ENCODE results near the gene CEP70.

Gene CEP70

DNA sequence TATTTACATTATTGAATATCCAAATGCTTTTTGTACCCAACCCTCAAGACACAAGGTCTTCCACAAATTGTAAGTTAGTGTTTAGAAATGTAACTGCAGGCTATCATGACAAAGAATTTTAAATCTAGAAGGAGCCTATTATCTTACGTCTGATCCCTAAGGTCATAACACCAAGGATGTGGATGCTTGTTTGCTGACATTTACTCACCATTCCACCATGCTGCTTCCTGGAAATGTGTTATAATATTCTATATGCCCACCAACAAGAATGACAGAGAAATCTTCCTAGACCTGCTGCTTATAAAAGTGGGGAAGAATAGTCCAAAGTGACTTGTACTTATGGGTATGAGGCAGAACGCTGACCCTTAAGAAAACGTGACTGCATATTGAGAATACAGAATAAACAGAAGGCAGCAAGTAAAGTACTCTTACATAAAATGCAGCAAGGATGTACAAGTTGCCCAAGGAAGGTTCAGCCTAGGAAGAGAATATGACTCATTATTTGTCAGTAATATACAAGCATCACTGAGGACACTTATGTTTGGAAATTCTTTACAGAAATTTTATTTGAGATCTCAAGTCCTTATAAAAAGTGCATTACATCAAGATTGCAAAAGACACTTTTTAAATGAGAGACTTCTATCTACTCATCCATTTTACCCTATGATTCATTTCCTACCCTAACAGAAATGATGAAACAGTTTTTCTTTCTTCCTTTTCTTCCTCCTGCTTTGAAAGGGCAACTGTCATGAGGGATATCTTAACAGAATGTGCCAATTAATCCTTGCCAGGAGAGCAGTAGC lies 100.1 kb downstream of the CEP70 start:
- TF ChIP-seq NFIC (IDR thresholded peaks at IDR 0.05) (no peak), FOXM1 (IDR thresholded peaks at IDR 0.05; ENCODE audit: borderline replicate concordance, low read depth) (no peak), RAD21 (IDR thresholded peaks at IDR 0.05; ENCODE audit: low read depth) (no peak), CEBPB (IDR thresholded peaks at IDR 0.05) (no peak)

GRCh38 chr3:138492980-138493675 lies 100.9 kb downstream of the CEP70 start:
- TF ChIP-seq YY1 (IDR thresholded peaks at IDR 0.05; ENCODE audit: low read depth) (no peak), ZBTB7A (IDR thresholded peaks at IDR 0.05; ENCODE audit: low read depth) (no peak), NFIC (IDR thresholded peaks at IDR 0.05) (no peak), RAD21 (IDR thresholded peaks at IDR 0.05; ENCODE audit: low read depth) (no peak), TEAD4 (IDR thresholded peaks at IDR 0.05) (no peak), EP300 (IDR thresholded peaks at IDR 0.05; ENCODE audit: borderline replicate concordance) (no peak), TAF1 (IDR thresholded peaks at IDR 0.05; ENCODE audit: low read depth) (no peak)
- TF ChIP-seq, protein P1, sequence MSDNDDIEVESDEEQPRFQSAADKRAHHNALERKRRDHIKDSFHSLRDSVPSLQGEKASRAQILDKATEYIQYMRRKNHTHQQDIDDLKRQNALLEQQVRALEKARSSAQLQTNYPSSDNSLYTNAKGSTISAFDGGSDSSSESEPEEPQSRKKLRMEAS (IDR thresholded peaks at IDR 0.05): no peak
- TF ChIP-seq, protein P2, sequence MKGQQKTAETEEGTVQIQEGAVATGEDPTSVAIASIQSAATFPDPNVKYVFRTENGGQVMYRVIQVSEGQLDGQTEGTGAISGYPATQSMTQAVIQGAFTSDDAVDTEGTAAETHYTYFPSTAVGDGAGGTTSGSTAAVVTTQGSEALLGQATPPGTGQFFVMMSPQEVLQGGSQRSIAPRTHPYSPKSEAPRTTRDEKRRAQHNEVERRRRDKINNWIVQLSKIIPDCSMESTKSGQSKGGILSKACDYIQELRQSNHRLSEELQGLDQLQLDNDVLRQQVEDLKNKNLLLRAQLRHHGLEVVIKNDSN (IDR thresholded peaks at IDR 0.05): no peak
- TF ChIP-seq, protein P3, sequence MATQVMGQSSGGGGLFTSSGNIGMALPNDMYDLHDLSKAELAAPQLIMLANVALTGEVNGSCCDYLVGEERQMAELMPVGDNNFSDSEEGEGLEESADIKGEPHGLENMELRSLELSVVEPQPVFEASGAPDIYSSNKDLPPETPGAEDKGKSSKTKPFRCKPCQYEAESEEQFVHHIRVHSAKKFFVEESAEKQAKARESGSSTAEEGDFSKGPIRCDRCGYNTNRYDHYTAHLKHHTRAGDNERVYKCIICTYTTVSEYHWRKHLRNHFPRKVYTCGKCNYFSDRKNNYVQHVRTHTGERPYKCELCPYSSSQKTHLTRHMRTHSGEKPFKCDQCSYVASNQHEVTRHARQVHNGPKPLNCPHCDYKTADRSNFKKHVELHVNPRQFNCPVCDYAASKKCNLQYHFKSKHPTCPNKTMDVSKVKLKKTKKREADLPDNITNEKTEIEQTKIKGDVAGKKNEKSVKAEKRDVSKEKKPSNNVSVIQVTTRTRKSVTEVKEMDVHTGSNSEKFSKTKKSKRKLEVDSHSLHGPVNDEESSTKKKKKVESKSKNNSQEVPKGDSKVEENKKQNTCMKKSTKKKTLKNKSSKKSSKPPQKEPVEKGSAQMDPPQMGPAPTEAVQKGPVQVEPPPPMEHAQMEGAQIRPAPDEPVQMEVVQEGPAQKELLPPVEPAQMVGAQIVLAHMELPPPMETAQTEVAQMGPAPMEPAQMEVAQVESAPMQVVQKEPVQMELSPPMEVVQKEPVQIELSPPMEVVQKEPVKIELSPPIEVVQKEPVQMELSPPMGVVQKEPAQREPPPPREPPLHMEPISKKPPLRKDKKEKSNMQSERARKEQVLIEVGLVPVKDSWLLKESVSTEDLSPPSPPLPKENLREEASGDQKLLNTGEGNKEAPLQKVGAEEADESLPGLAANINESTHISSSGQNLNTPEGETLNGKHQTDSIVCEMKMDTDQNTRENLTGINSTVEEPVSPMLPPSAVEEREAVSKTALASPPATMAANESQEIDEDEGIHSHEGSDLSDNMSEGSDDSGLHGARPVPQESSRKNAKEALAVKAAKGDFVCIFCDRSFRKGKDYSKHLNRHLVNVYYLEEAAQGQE (IDR thresholded peaks at IDR 0.05; ENCODE audit: low read depth): no peak

DNA sequence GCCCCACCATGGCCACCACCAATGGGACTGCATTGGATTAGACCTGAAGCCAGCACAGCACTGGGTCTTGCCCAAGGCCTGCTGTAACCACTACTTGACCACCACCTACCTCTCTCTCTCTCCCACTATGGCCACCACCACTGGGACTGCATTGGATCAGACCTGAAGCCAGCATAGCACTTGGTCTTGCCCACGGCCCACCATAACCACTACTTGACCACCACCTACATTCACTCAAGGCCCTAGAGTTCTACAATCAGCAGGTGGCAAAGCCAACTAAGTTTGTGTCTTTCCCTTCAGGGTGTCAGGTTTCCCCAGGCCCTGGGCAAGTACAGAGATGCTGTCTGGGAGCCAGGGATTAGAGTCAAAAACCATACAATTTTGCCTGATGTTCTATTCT lies 102.1 kb downstream of the CEP70 start:
- TF ChIP-seq, protein P2 (IDR thresholded peaks at IDR 0.05): no peak
- TF ChIP-seq ZBTB7A (IDR thresholded peaks at IDR 0.05; ENCODE audit: low read depth) (no peak), TEAD4 (IDR thresholded peaks at IDR 0.05) (no peak), TCF12 (IDR thresholded peaks at IDR 0.05; ENCODE audit: low read depth) (no peak), CEBPB (IDR thresholded peaks at IDR 0.05) (no peak), EGR1 (IDR thresholded peaks at IDR 0.05) (no peak)
- TF ChIP-seq, protein P1 (IDR thresholded peaks at IDR 0.05): no peak

GRCh38 chr3:138479438-138479863 lies 114.6 kb downstream of the CEP70 start:
- TF ChIP-seq EP300 (IDR thresholded peaks at IDR 0.05; ENCODE audit: borderline replicate concordance) (no peak), NFIC (IDR thresholded peaks at IDR 0.05) (no peak), RAD21 (IDR thresholded peaks at IDR 0.05; ENCODE audit: low read depth) (peak; percentile 73), CEBPB (IDR thresholded peaks at IDR 0.05) (no peak)

DNA sequence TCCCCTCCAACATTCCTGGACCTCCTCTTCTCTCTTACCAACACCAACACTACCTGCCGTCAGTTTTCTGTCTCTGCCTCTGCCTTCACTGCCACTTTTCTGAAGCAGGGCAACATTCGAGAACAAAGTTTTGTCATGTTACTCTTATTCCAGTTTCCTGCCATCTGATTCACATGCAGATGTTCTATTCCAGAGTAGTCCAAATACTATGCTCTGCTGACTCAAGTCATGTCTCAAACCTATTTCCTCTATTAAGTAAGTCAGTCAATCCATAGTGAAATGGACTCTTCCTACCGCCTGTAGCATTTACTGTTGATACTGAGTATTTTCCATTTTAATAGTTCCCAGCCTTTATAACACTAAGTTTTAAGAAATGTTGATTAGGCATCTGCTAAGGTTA lies 116.3 kb downstream of the CEP70 start:
- no peak for TF ChIP-seq YY1 (IDR thresholded peaks at IDR 0.05; ENCODE audit: low read depth)
- TF ChIP-seq, protein P3 (IDR thresholded peaks at IDR 0.05; ENCODE audit: low read depth): no peak
- TF ChIP-seq, protein P2 (IDR thresholded peaks at IDR 0.05): no peak
- no peak for TF ChIP-seq CEBPB (IDR thresholded peaks at IDR 0.05)
- TF ChIP-seq TEAD4 (IDR thresholded peaks at IDR 0.05): no peak
- TF ChIP-seq EP300 (IDR thresholded peaks at IDR 0.05; ENCODE audit: borderline replicate concordance): no peak
- TF ChIP-seq, protein P1 (IDR thresholded peaks at IDR 0.05): no peak
- TF ChIP-seq NFIC (IDR thresholded peaks at IDR 0.05): no peak
- TF ChIP-seq TCF12 (IDR thresholded peaks at IDR 0.05; ENCODE audit: low read depth): no peak
- TF ChIP-seq CREB1 (IDR thresholded peaks at IDR 0.05; ENCODE audit: low read depth): no peak

Data from Ishikawa (cell line).